ENCODE measurements around the gene GNGT1.

DNA sequence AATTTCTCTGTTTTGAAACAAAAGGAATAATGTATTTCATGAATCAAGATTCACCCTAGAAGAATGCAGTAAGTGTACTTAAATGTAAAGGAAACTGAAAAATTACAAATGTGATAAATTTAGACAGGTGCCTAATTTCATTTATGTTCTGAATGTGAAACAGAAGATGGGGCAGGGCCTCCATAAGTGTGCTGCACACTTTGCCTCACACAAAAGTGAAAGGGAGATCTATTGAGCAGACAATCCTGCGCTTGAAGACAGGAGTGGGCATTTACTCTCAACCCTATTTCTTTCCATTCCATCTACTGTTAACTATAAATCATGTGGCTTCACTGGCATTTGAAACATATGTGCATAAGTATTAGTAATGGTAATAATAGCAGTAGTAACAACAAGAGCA is 51.4 kb downstream of the GNGT1 start:
- TF ChIP-seq, protein P1, sequence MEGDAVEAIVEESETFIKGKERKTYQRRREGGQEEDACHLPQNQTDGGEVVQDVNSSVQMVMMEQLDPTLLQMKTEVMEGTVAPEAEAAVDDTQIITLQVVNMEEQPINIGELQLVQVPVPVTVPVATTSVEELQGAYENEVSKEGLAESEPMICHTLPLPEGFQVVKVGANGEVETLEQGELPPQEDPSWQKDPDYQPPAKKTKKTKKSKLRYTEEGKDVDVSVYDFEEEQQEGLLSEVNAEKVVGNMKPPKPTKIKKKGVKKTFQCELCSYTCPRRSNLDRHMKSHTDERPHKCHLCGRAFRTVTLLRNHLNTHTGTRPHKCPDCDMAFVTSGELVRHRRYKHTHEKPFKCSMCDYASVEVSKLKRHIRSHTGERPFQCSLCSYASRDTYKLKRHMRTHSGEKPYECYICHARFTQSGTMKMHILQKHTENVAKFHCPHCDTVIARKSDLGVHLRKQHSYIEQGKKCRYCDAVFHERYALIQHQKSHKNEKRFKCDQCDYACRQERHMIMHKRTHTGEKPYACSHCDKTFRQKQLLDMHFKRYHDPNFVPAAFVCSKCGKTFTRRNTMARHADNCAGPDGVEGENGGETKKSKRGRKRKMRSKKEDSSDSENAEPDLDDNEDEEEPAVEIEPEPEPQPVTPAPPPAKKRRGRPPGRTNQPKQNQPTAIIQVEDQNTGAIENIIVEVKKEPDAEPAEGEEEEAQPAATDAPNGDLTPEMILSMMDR (IDR thresholded peaks at IDR 0.05): no peak
- TF ChIP-seq EZH2 (IDR thresholded peaks at IDR 0.05) (no peak), EZH2phosphoT487 (IDR thresholded peaks at IDR 0.05) (no peak)

Data from neural progenitor cell (in vitro differentiated cells).